ENCODE measurements around the gene NEU1. TPM values are rescaled to one million over a fixed set of nuclear protein-coding genes. Genes with fewer than 3 reads are reported as not detected.
"Not testable (repeated sequence)": the region's sequence is repeated elsewhere in the genome, so short reads cannot be mapped to it uniquely, and the experiment has no call there.

The NEU1 gene
- total and polyA plus RNA-seq, 2 donors = 20.8 to 21.9 TPM

GRCh38 chr6:31830886-31831335 is 31.7 kb downstream of the NEU1 start:
- 62% methylated on average over 6 of the region's 6 CpGs for WGBS
- H3K4me1 ChIP-seq (ENCODE audit: control insufficient read depth in 2 of 2, insufficient read depth in 2 of 2, low read length in 2 of 2) = peaks cover 10 to 45% of the 10 kb centered on the region in 2 donors
- peak overlapping the region; percentile 33 to 93 for H3K27ac ChIP-seq (ENCODE audit: low read depth in 1 of 2, low read length in 1 of 2)
- H3K36me3 ChIP-seq (ENCODE audit: control insufficient read depth in 2 of 2, insufficient read depth in 2 of 2, low read length in 1 of 2) = no peaks in the 10 kb centered on the region
- peaks cover 0 to 4% of the 10 kb centered on the region in 2 donors for H3K9me3 ChIP-seq (ENCODE audit: control insufficient read depth in 2 of 2, insufficient read depth in 1 of 2, low read length in 1 of 2)
- peak overlapping the region; percentile 50 to 52 for H3K4me3 ChIP-seq (ENCODE audit: low read length in 2 of 2)
- H3K27me3 ChIP-seq (ENCODE audit: control insufficient read depth in 2 of 2, insufficient read depth in 1 of 2, low read length in 1 of 2) = peaks cover 0 to 15% of the 10 kb centered on the region in 2 donors
- no peak for DNase-seq (ENCODE audit: low read depth in 6 of 9, low spot score in 9 of 9)

GRCh38 chr6:31829633-31830283 is 32.9 kb downstream of the NEU1 start:
- Histone ChIP-seq H3K4me1 (ENCODE audit: control insufficient read depth in 2 of 2, insufficient read depth in 2 of 2, low read length in 2 of 2) (peaks cover 10 to 44% of the 10 kb centered on the region in 2 donors), H3K36me3 (ENCODE audit: control insufficient read depth in 2 of 2, insufficient read depth in 2 of 2, low read length in 1 of 2) (no peaks in the 10 kb centered on the region), H3K4me3 (ENCODE audit: low read length in 2 of 2) (peak overlapping the region; percentile 50 to 52), H3K27ac (ENCODE audit: low read depth in 1 of 2, low read length in 1 of 2) (peak overlapping the region; percentile 53 to 93), H3K9me3 (ENCODE audit: control insufficient read depth in 2 of 2, insufficient read depth in 1 of 2, low read length in 1 of 2) (peaks cover 0 to 4% of the 10 kb centered on the region in 2 donors), H3K27me3 (ENCODE audit: control insufficient read depth in 2 of 2, insufficient read depth in 1 of 2, low read length in 1 of 2) (peaks cover 0 to 15% of the 10 kb centered on the region in 2 donors)
- 2% methylated on average over 15 of the region's 15 CpGs for WGBS
- DNase-seq (ENCODE audit: low read depth in 6 of 9, low spot score in 9 of 9) = peak in 4 of 9 donors; percentile 49 to 84 (median 56)

GRCh38 chr6:31827286-31828079 is 35.1 kb downstream of the NEU1 start, which contains the start of gene HSPA1B:
Gene HSPA1B, plus strand, starts transcription at chr6:31827738. Its CDS starts 213 bp downstream, at chr6:31827951.
- Histone ChIP-seq H3K4me1 (ENCODE audit: control insufficient read depth in 2 of 2, insufficient read depth in 2 of 2, low read length in 2 of 2) (peaks cover 11 to 36% of the 10 kb centered on the region in 2 donors), H3K4me3 (ENCODE audit: low read length in 2 of 2) (peak within 1 kb of the TSS; percentile 45 to 63), H3K9me3 (ENCODE audit: control insufficient read depth in 2 of 2, insufficient read depth in 1 of 2, low read length in 1 of 2) (peaks cover 0 to 4% of the 10 kb centered on the region in 2 donors), H3K27ac (ENCODE audit: low read depth in 1 of 2, low read length in 1 of 2) (peak within 1 kb of the TSS; percentile 92), H3K27me3 (ENCODE audit: control insufficient read depth in 2 of 2, insufficient read depth in 1 of 2, low read length in 1 of 2) (peaks cover 0 to 15% of the 10 kb centered on the region in 2 donors), H3K36me3 (ENCODE audit: control insufficient read depth in 2 of 2, insufficient read depth in 2 of 2, low read length in 1 of 2) (no peaks in the 10 kb centered on the region)
- WGBS = under 1% methylated on average over 52 of the region's 56 CpGs
- peak in 8 of 9 donors; percentile 86 to 96 (median 93) for DNase-seq (ENCODE audit: low read depth in 6 of 9, low spot score in 9 of 9)

GRCh38 chr6:31826793-31827285 is 35.8 kb downstream of the NEU1 start:
- no peak for DNase-seq (ENCODE audit: low read depth in 6 of 9, low spot score in 9 of 9)
- Histone ChIP-seq H3K9me3 (ENCODE audit: control insufficient read depth in 2 of 2, insufficient read depth in 1 of 2, low read length in 1 of 2) (peaks cover 0 to 4% of the 10 kb centered on the region in 2 donors), H3K36me3 (ENCODE audit: control insufficient read depth in 2 of 2, insufficient read depth in 2 of 2, low read length in 1 of 2) (no peaks in the 10 kb centered on the region), H3K27me3 (ENCODE audit: control insufficient read depth in 2 of 2, insufficient read depth in 1 of 2, low read length in 1 of 2) (peaks cover 0 to 18% of the 10 kb centered on the region in 2 donors), H3K4me3 (ENCODE audit: low read length in 2 of 2) (peak overlapping the region; percentile 45 to 63), H3K27ac (ENCODE audit: low read depth in 1 of 2, low read length in 1 of 2) (peak overlapping the region; percentile 92), H3K4me1 (ENCODE audit: control insufficient read depth in 2 of 2, insufficient read depth in 2 of 2, low read length in 2 of 2) (peaks cover 14 to 41% of the 10 kb centered on the region in 2 donors)
- WGBS = 2% methylated on average over 13 of the region's 13 CpGs

GRCh38 chr6:31825553-31825952 is 37.1 kb downstream of the NEU1 start:
- Histone ChIP-seq H3K36me3 (ENCODE audit: control insufficient read depth in 2 of 2, insufficient read depth in 2 of 2, low read length in 1 of 2) (no peaks in the 10 kb centered on the region), H3K27me3 (ENCODE audit: control insufficient read depth in 2 of 2, insufficient read depth in 1 of 2, low read length in 1 of 2) (peaks cover 0 to 25% of the 10 kb centered on the region in 2 donors), H3K4me1 (ENCODE audit: control insufficient read depth in 2 of 2, insufficient read depth in 2 of 2, low read length in 2 of 2) (peaks cover 15 to 43% of the 10 kb centered on the region in 2 donors), H3K4me3 (ENCODE audit: low read length in 2 of 2) (no peak overlapping the region), H3K27ac (ENCODE audit: low read depth in 1 of 2, low read length in 1 of 2) (peak overlapping the region in 1 of 2 donors; percentile 15), H3K9me3 (ENCODE audit: control insufficient read depth in 2 of 2, insufficient read depth in 1 of 2, low read length in 1 of 2) (peaks cover 0 to 12% of the 10 kb centered on the region in 2 donors)
- WGBS = 94% methylated on average over 4 of the region's 4 CpGs
- DNase-seq (ENCODE audit: low read depth in 6 of 9, low spot score in 9 of 9) = no peak

- H3K4me1 ChIP-seq (ENCODE audit: control insufficient read depth in 2 of 2, insufficient read depth in 2 of 2, low read length in 2 of 2) = peaks cover 15 to 37% of the 10 kb centered on the region in 2 donors
These were observed 38.9 kb downstream of the NEU1 start for GRCh38 chr6:31823592-31824196.

GRCh38 chr6:31822036-31822821 is 40.4 kb downstream of the NEU1 start:
- Histone ChIP-seq H3K4me1 (ENCODE audit: control insufficient read depth in 2 of 2, insufficient read depth in 2 of 2, low read length in 2 of 2) (peaks cover 15 to 41% of the 10 kb centered on the region in 2 donors), H3K36me3 (ENCODE audit: control insufficient read depth in 2 of 2, insufficient read depth in 2 of 2, low read length in 1 of 2) (no peaks in the 10 kb centered on the region), H3K9me3 (ENCODE audit: control insufficient read depth in 2 of 2, insufficient read depth in 1 of 2, low read length in 1 of 2) (peaks cover 0 to 9% of the 10 kb centered on the region in 2 donors), H3K27me3 (ENCODE audit: control insufficient read depth in 2 of 2, insufficient read depth in 1 of 2, low read length in 1 of 2) (peaks cover 0 to 21% of the 10 kb centered on the region in 2 donors), H3K4me3 (ENCODE audit: low read length in 2 of 2) (peak overlapping the region; percentile 79 to 80), H3K27ac (ENCODE audit: low read depth in 1 of 2, low read length in 1 of 2) (peak overlapping the region; percentile 80 to 87)
- WGBS = 10% methylated on average over 24 of the region's 25 CpGs
- peak in 4 of 9 donors; percentile 44 to 79 (median 70) for DNase-seq (ENCODE audit: low read depth in 6 of 9, low spot score in 9 of 9)

More at GRCh38 chr6:31823592-31824196, 38.9 kb downstream of the NEU1 start:
- H3K4me3 ChIP-seq (ENCODE audit: low read length in 2 of 2); H3K36me3 ChIP-seq (ENCODE audit: control insufficient read depth in 2 of 2, insufficient read depth in 2 of 2, low read length in 1 of 2); DNase-seq (ENCODE audit: low read depth in 6 of 9, low spot score in 9 of 9); H3K27ac ChIP-seq (ENCODE audit: low read depth in 1 of 2, low read length in 1 of 2): not testable (repeated sequence)
- Histone ChIP-seq H3K9me3 (ENCODE audit: control insufficient read depth in 2 of 2, insufficient read depth in 1 of 2, low read length in 1 of 2) (peaks cover 0 to 12% of the 10 kb centered on the region in 2 donors), H3K27me3 (ENCODE audit: control insufficient read depth in 2 of 2, insufficient read depth in 1 of 2, low read length in 1 of 2) (peaks cover 0 to 28% of the 10 kb centered on the region in 2 donors)
- 81% methylated on average over 9 of the region's 9 CpGs for WGBS
